ENCODE measurements around the gene SUFU. TPM values are rescaled to one million over a fixed set of nuclear protein-coding genes. Genes with fewer than 3 reads are reported as not detected.
A peak's percentile ranks its signal among the peaks of the same experiment; 100 is the strongest.

Gene SUFU
- total RNA-seq, 1 donor from 2014 or later = 12.5 TPM

- peaks cover 47% of the 10 kb centered on the region for H3K4me1 ChIP-seq
These were observed 117.9 kb downstream of the SUFU start for GRCh38 chr10:102621443-102622325.

DNA sequence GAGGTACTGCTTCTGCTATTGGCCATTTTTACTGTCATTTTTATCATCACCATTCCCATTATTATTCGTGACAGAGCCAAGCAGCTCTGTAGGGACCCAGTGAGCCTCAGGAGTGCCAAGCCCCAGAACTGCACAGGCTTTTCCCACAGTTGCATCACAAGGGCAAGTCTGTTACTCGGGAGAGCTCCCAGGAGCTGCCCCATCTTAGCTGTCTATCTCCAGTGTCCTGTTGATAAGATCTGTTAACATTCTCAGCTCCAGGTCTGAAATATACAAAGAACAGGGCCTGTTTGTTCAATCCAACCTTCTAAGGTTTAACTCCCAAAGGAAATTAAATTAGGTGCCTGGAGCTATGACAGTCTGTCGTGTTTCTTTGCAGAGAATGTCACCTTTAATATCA, 120.3 kb downstream of the SUFU start:
- TF ChIP-seq CTCF (IDR thresholded peaks at IDR 0.05) (no peak), POLR2AphosphoS5 (IDR thresholded peaks at IDR 0.05; ENCODE audit: insufficient read depth in 1 of 2, low read depth in 1 of 2) (no peak), POLR2A (IDR thresholded peaks at IDR 0.05) (no peak)
- H3K36me3 ChIP-seq = no peaks in the 10 kb centered on the region
- no peak for DNase-seq (ENCODE audit: extremely low spot score in 2 of 2)
- H3K9me3 ChIP-seq = no peaks in the 10 kb centered on the region
- no peaks in the 10 kb centered on the region for H3K27me3 ChIP-seq
- H3K4me1 ChIP-seq = peaks cover 64% of the 10 kb centered on the region
- intact Hi-C loops (cut with DNase I) = no loop called here
- no peak overlapping the region for H3K27ac ChIP-seq
- H3K4me3 ChIP-seq = no peak overlapping the region

More at GRCh38 chr10:102621443-102622325, 117.9 kb downstream of the SUFU start:
- no peaks in the 10 kb centered on the region for H3K27me3 ChIP-seq
- H3K4me3 ChIP-seq = no peak overlapping the region
- no peak for DNase-seq (ENCODE audit: extremely low spot score in 2 of 2)
- intact Hi-C loops (cut with DNase I) = no loop called here
- peak overlapping the region; percentile 54 for H3K27ac ChIP-seq
- H3K9me3 ChIP-seq = no peaks in the 10 kb centered on the region
- TF ChIP-seq POLR2AphosphoS5 (IDR thresholded peaks at IDR 0.05; ENCODE audit: insufficient read depth in 1 of 2, low read depth in 1 of 2) (no peak), CTCF (IDR thresholded peaks at IDR 0.05) (no peak), POLR2A (IDR thresholded peaks at IDR 0.05) (no peak)
- H3K36me3 ChIP-seq = peaks cover 0 to 2% of the 10 kb centered on the region in 2 donors

DNA sequence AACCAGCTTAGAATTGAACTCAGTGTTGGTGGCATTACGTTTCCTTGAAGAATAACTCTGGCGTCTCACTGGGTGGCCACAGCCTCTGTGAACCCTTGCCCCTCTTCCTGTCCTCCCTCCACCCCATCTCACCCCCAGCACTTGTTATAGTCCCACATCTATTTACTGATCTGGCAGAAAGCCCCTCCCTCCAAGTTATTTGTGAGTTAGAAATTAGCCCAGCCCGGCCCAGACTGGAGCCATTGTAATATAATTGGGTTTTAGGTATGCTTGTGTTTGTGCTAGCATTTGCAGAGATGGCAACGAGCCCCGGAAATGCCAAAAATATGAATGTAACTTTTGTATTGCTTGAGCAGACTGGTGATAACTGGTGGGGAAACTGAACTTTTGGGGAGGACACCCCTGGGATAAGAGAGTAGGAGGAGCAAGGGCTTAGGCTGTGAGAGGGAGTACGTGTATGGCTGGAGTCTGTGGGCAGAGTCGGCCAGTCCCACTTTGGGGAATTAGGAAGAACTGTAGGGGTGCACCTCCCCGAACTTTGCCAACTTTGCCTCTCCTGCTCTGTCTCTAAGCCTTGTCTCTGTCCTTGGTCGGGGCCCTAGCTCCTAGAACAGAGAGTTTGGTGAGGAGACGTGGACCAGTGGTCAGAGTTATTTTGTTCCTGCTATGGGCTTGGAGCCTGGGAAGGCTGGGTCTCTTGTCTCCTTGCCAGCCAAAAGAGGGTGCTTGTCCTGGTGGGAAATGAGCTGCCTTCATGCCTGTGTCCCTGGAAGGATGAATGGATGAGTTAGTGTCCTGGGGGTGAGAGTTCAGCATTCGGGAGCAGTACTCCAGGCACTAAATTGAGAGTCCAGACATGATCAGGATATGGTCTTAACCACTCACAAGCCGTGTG, 121.2 kb downstream of the SUFU start:
- intact Hi-C loops (cut with DNase I) = no loop called here

GRCh38 chr10:102626026-102626685, 122.4 kb downstream of the SUFU start:
- peaks cover 0 to 14% of the 10 kb centered on the region in 2 donors for H3K36me3 ChIP-seq
- DNase-seq (ENCODE audit: extremely low spot score in 2 of 2) = no peak
- H3K9me3 ChIP-seq = no peaks in the 10 kb centered on the region
- H3K4me1 ChIP-seq = peaks cover 50% of the 10 kb centered on the region
- intact Hi-C loops (cut with DNase I) = no loop called here
- H3K27ac ChIP-seq = peak overlapping the region; percentile 77
- no peak overlapping the region for H3K4me3 ChIP-seq
- H3K27me3 ChIP-seq = no peaks in the 10 kb centered on the region
- TF ChIP-seq POLR2AphosphoS5 (IDR thresholded peaks at IDR 0.05; ENCODE audit: insufficient read depth in 1 of 2, low read depth in 1 of 2) = no peak
- TF ChIP-seq CTCF (IDR thresholded peaks at IDR 0.05) = no peak
- TF ChIP-seq POLR2A (IDR thresholded peaks at IDR 0.05) = no peak

More for the DNA sequence above, 121.2 kb downstream of the SUFU start:
- TF ChIP-seq POLR2A (IDR thresholded peaks at IDR 0.05) (no peak), POLR2AphosphoS5 (IDR thresholded peaks at IDR 0.05; ENCODE audit: insufficient read depth in 1 of 2, low read depth in 1 of 2) (no peak), CTCF (IDR thresholded peaks at IDR 0.05) (no peak)
- H3K36me3 ChIP-seq = peaks cover 0 to 3% of the 10 kb centered on the region in 2 donors
- no peak overlapping the region for H3K27ac ChIP-seq
- peaks cover 62% of the 10 kb centered on the region for H3K4me1 ChIP-seq
- H3K4me3 ChIP-seq = no peak overlapping the region
- DNase-seq (ENCODE audit: extremely low spot score in 2 of 2) = no peak
- no peaks in the 10 kb centered on the region for H3K9me3 ChIP-seq
- H3K27me3 ChIP-seq = no peaks in the 10 kb centered on the region

All from vagina (tissue), 2 donors.